ENCODE results near the gene CLDN9.

The CLDN9 gene

DNA sequence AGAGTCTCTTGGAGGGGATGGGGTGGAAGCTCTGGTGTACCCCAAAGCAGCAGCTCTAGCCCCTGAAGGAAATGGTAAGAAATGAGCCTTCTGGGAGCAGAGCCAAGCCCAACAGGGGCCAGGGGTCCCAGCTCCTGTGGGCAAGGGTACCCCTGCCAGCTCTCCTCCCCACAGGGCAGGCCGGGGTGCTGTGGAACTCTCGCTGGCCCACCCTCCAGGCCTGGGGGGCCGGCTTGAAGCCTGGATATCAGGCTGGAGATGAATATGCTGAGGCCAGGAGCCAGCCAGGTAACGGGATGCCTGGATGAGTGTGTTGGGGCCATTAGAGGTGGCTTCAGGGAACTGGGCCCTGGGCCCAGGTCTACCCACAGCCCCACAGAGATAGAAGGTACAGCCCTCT lies 12.2 kb upstream of the CLDN9 start:
- DNase-seq = no peak

DNA sequence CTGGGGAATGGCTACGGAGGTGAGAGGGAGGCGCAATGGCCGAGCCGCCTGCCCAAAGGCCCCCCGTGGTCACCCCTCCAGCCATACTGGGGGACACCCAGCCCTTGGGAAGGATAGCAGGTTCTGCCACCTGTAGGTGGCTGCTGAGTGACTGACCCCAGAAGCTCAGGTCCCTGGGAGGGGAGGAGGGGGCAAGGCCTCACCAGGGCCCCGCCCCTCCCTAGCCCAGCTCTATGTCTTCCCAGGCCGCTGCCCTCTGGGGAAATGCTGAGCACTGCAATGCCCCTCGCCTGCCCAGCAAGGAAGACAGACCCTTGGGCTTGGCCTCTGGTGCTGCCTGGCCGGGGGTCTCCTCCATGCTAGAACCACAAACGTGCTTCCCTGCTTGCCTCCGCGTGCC lies 11.4 kb upstream of the CLDN9 start:
- no peak for DNase-seq

DNA sequence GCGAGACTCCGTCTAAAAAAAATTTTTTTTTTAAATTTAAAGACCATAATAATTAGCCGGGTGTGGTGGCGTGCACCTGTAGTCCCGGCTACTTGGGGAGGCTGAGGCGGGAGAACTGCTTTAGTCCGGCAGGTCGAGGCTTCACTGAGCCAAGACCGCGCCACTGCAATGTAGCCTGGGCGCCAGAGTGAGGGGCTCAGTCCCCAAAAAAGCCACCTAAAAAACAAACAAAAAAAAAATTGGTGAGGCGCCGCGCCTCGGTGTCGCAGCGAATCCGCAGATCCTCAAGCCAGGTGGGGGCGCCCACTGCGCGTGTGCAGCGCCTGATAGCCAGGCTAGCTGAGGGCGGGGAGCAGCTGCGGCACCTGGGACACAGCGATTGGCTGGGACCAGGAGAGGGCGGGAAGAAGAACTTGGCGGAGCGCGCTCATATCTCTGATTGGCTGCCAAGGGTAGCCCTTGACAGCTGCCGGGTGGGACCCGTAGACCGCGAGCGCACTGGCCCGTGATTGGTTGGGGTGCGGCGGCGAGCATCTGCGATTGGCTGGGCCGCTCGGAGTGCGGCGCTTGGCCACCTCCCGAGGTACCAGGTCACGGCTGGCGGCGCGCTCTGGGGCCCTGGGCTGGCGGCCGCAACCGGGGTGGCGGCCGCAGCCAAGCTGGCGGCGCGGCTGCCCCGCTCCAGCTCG lies 9.0 kb upstream of the CLDN9 start:
- peak; percentile 96 for DNase-seq

DNA sequence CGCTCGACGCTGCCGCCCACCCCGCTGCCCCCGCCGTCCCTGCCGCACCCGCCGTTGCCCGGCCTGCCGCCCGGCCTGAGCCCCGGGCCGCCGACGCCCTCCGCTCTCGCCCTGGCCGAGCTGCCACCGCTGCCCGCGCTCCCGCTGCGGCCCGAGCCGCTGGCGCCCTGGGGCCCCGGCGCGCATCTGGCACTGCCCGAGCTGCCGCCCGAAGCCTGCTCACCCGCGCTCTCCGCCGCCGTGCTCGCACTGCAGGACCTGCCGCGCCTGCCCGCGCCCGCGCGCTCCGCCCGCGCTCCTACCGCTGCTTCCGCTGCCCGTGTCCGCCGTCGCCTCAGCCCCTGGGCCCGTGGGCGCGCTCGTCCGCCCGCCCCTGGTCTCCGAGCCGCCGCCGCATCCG lies 8.4 kb upstream of the CLDN9 start:
- DNase-seq = no peak

DNA sequence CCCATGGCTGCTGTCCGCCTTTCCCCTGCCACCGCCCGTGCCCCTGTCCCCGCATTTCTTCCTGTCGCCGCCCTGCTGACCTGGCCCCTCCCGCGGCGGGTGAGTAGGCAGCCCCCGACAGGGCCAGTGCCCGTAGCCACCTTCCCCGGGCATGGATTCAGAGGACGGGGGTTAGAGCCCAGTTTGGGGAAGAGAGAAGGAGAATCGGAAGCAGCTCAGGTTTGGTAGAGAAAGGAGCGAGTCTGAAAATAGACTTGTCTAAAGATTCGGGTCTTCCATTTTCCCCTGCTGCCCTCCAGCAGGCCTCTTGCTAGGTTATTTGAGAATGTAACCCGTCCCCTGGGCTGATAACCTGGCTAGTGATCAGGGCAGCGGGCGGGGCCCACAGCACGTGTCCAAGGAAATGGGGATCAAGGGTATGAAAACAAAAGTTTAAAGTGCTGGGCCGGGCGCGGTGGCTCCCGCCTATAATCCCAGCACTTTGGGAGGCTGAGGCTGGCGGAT lies 7.9 kb upstream of the CLDN9 start:
- DNase-seq = no peak

DNA sequence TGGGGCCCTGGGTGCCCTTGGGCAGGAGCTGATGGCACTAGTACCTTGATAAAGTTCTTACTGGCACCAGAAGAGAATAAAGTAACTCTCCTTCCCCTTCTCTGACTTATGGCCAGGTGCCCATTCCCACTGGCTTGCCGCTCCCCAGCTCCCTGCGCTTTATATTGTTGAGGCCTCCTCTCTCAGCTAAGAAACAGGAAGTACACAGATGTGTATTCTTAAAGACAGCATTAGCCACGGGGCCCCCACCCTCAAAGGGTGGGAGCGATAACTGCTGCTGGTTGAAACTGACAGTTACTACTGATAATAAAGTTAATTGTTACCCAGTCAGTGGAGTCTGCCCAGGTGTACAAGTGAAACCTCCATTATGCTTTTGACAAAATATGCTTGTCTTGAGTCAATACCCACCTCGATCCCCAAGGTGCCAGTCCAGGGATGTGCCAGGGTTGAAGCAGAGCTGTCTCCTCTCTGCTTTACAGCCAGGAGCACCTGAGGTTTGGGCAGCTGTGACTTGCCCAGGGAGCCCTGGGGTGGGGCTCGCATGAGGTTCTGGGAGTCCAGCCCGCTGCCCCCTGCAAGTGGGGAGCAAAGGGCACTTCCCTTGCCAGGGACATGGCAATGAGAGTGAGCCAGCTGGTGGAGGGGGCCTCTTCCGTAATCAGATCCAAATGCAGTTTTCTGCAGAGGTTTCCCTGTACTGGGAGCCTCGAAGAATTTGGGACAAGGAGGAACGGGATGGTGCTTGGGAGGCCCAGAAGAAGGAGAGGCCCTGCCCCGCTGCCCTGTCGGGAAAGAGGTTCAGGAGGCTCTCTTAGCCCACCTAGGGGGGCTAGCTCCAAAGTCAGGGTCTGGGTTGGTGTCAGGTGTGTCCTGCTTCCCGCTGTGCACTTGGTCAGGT lies 5.4 kb upstream of the CLDN9 start:
- no peak for DNase-seq

DNA sequence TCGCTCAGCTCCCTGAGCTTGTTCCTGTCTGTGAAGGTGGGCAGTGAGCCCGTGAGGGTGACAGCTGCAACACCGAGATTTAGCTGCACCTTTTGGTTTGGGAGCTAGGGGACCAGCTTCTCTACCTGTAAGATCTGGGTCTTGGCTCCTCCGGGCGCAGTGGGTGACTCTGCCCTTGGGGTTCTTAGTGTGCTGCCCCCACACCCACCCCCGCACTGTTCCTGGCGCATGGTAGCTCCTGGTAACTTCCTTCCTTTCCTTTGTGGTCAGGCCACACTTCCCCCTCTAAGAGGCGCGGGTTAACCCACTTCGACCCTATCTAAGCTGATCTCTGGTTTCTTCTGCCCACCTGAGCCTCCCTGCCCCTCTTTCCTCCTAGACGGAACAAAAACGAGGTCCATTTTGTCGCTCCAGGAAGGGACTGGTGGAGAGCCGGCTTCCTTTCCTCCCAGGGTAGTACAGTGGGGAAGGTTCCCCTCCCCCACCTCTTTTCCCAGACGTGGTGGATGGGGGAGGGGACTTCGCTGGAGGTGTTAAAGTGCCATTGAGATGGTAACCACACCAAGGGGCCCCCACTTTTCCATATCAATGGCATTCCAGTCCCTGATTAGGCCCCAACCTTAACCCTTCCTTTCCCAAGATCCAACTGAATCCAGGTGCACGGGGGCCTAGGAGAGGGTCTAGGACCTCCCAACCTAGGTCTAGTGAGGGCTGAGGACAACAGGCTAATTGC lies 4.6 kb upstream of the CLDN9 start:
- DNase-seq = peak; percentile 52

DNA sequence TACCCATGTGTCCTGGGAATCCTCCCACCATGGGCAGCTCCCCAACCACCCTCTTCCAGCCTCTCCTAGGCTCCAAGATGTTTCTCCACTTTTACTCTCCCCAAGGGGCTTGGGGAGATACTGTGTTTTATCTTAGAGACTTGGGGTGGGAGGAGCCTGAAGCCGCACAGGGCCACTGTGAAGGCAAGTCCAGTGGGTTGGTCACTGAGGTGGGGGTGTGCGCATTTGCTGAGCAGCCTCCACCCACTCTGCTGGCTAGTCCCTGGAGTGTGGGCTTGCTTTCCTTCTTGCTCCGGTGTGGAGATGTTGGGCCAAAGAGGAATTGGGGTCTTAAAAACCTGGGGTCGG lies 4.1 kb upstream of the CLDN9 start:
- DNase-seq = no peak

DNA sequence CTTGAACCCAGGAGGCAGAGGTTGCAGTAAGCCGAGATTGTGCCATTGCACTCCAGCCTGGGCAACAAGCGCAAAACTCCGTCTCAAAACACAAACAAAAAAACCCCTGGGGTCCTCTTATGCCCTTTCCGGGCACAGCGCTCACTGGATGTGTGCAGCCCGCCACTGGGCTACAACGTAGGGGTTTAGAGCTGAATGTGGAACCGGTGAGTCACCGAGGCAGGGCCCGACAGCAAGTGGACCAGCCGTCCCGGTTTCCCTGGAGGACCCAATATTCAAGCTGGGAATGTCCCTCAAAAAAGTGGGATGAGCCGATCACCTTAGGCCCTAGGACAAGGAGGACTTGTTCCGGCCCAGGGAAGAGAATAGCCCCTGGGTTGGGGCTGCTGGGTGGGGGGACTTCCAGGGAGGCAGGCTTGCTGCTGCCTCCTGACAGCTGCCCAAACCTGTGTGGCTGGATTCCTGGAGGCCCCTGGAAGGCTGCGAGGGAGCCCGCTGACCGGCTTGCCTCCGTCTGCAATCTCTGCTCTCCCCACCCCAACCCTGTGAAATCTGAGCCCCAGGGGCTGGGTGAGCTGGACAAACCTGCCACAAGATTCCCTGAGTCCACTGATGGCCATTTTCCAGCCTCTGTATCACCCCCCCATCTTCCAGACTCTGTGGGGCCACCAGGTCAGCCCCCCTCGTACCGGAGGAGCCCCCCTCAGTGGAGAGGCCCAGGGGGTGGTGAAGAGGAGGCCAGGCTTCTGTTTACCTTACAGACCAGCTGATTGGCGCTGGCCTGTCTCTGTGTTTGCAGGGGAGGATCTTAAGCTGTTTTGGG lies 2.9 kb upstream of the CLDN9 start:
- no peak for DNase-seq

DNA sequence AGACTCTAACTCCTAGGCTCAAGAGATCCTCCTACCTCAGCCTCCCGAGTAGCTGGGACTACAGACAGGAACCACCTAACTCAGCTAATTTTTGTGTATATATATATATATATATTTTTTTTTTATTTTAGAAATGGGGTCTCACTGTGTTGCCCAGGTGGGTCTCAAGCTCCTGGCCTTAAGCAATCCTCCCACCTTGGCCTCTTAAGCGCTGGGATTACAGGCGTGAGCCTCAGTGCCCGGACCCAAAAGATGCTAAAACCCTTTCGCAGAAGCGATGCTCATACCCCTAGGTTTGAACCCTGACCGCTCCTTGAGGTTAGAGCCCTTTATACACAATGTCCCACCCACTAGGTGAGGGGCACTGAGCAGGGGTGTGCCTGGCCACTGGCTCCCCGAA lies 2.2 kb upstream of the CLDN9 start:
- no peak for DNase-seq

DNA sequence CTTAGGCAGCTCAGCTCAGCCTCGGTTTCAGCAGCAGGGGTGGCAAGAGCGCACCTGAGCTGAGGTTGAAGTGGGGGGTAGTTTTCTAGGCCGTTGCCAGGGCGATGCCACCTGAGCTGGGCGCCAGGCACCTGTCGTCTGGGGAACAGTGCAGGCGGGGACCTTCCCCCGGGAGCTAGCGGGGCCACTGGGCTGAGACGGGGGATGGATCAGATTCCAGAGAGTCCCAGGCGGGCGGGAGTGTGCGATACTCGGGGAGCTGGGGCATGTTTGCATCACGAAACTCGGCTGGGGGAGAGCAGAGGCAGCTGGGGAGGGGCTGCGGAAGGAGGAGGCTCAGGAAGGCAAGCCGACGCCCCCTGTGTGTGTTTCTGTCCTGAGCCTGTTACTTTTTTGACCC lies 477 bp upstream of the CLDN9 start:
- DNase-seq = no peak

DNA sequence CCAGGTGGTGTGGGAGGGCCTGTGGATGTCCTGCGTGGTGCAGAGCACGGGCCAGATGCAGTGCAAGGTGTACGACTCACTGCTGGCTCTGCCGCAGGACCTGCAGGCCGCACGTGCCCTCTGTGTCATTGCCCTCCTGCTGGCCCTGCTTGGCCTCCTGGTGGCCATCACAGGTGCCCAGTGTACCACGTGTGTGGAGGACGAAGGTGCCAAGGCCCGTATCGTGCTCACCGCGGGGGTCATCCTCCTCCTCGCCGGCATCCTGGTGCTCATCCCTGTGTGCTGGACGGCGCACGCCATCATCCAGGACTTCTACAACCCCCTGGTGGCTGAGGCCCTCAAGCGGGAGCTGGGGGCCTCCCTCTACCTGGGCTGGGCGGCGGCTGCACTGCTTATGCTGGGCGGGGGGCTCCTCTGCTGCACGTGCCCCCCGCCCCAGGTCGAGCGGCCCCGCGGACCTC lies 798 bp downstream of the CLDN9 start:
- no peak for DNase-seq

DNA sequence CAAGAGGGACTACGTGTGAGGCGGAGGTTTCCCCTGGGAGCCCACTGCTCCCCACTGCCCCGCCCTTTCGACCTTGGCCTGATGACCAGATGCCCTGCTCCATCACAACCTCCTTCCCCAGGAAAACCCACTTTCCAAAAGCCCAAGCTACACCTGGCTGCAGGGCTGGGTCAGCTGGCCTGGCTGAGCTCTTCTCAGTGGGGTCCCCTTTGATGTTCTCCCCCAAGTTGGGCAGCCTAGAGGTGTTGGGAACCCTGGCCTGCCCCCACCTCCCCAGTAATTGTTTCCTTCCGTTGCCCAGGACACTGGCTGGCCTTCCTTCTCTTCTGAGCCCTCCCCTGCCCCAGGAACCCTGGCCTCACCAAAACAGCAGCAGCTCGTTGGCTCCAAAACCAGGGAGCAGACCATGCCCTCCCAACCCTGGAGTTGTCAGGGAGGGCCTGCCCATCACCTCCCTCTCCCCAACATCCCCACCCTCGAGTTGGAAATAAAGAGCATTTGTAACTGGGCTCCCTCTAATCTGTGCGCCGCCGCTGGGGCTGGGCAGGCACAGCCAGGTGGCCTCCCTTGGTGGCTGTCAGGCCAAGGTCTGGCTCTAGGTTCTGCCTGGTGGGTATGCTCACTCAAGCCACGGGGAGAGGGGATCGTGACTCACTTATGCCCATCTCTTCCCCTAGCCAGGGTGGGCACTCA lies 1.4 kb downstream of the CLDN9 start:
- no peak for DNase-seq

DNA sequence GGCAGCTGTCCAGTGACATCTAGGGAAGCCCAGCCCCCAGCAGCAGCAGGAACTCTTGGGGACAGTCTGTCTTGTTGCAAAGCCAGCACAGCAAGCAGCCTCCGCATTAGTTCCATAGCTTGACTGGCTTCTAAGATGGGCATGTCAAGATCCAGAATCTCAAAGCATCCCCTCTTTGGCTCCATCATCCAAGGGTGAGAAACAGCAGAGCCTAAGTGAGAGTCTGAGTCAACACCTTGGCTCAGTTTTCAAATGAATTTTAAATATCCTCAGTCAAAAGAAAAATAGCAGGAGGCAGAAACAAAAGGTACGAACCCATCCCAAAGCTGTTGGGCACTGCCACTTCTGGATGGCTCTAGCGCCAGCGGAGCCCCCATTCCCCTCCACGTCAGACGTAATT lies 2.2 kb downstream of the CLDN9 start:
- no peak for DNase-seq

DNA sequence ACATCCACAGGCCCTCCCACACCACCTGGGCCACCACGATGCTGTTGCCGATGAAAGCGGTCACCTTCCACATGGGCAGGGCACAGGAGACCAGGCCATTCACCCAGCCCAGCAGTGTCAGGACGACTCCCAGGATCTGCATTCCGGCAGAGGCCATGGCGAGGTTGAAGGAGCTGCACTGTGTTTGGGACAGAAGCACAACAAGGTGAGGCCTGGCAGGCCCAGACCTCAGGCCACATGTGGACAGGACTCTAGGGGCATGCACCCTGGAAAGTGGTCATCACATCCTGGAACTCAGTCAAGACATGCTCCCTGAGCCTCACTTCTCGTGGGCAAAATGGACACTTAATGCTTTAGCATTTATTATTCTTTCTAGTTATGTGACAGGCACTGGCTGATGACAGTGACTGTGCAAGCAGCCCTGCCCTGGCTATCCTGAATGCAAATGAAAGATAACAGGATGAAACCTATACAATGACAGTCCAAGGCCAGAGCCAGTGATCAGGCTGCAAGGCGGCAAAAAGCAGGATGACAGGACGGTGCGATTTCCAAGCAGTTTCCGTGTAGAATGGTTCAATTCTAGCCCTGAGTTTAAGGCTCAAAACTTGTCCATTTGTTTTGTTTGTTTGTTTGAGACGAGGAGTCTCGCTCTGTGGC lies 3.3 kb downstream of the CLDN9 start:
- DNase-seq = no peak

DNA sequence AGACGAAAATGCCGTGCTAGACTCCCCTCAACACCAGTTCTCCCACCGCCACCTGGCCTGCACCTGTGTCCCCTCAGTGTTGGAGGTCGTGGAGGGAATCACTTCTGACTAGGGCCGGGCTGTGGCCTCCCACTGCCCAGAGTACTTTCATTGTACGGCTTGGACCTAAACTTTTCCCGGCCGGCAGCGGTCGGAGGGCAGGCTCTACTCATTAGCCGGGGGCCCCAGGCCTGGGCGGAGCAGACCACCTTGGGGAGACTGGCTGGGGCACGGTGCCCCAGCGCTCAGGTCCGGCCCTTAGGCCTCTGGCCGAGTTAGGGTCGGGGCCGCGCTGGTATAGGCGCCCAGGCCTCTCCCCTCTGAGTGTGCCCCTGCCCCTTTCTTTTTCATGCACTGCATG lies 4.6 kb downstream of the CLDN9 start:
- no peak for DNase-seq

DNA sequence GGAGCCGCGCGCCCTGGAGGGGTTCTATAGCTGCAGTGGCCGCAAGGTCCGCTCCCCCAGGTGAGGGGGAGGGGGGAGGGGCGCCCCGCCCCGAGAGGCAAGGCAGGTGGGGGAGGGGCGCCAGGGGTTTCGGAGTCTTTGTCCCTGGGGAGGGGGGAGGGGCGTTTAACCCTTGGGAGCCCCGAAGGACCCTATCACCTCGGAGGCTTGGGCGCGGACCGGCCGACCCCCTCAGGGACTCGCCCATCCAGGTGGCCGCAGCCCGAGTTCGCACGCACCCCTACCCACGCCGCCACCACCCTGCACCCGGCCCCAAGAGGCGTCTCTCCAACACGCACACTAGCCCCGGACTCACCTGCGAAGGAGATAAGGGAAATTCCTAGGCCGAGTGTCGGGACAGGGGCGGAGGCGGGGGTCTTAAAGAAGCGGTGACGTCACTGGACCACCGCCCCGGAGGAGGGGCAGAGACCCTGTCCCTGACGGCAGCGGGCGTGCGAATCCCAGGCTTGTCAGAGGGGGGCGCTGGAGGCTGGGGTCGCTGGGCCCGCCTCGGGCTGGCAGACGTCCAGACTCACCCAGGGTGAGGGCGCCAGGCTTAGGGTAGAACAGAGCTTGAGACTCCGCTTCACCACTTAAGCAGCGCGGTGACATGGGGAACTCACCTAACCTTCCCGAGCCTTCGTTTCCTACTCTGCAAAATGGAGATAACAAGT lies 5.2 kb downstream of the CLDN9 start, which contains the start of gene CLDN6:
TSS of gene CLDN6 (minus strand) at position 390 of the 713 bp plus-strand sequence. CDS start 2,162 bp downstream, outside the sequence.
- DNase-seq = peak; percentile 60

DNA sequence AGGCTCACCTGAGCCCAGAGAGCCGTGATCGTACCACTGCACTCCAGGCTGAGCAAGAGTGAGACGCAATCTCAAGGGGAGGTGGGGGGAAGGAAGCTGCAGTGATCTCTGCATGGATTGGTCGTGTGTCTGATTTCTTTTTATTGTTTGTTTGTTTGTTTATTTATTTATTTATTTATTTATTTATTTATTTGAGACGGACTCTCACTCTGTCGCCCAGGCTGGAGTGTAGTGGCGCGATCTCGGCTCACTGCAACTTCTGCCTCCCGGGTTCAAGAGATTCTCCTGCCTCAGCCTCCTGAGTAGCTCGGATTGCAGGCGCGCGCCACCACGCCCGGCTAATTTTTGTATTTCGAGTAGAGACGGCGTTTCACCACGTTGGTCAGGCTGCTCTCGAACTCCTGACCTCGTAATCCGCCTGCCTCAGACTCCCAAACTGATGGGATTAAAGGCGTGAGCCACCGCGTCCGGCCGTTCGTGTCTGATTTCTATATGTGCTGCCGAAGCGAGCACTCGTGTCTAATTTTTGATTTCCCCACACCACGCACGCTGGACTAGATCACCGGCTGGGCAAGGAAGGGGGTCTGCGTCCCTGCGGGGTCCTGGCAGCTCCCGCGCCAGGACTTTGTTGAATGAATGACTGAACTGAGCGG lies 7.0 kb downstream of the CLDN9 start:
- no peak for DNase-seq

DNA sequence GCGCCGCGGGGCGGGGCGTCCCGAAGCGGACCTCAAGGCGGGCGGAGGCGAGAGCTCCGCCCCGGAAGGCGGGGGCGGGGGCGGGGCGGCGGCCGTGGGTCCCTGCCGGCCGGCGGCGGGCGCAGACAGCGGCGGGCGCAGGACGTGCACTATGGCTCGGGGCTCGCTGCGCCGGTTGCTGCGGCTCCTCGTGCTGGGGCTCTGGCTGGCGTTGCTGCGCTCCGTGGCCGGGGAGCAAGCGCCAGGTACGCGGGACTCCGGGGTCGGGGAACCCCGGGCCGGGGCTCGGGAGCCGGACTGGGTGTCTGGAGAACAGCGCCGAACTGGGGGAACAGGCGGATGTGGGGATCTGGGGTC lies 7.5 kb downstream of the CLDN9 start, which contains the start of gene TNFRSF12A:
TSS of gene TNFRSF12A (plus strand) at position 122 of the 357 bp plus-strand sequence. CDS start at position 152, 30 bp downstream.
- peak; percentile 84 for DNase-seq
